Neural progenitor cell (in vitro differentiated cells): ENCODE data around the gene CSNK1G3. TPM values are rescaled to one million over a fixed set of nuclear protein-coding genes. Genes with fewer than 3 reads are reported as not detected.

Experiments used
- DNase-seq: peaks from one replicate; pipeline ENCODE4 v3.0.0-alpha.2; 2016; ENCODE audit warnings: low spot score
- H2AFZ ChIP-seq: fragments of 200-600 bp; sonication (generic); replicated peaks from 2 replicates; pipeline ENCODE4 v1.6.1; 2016; ENCODE audit warnings: antibody characterized with exemption
- H3F3A ChIP-seq: fragments of 200-600 bp; sonication (generic); 2 replicates; pipeline ENCODE4 v1.6.1; 2016; ENCODE audit warnings: antibody characterized with exemption, low read depth
- H3K27ac ChIP-seq: fragments of 200-600 bp; sonication (generic); 2 replicates; pipeline ENCODE4 v1.5.1; 2016; ENCODE audit warnings: mild to moderate bottlenecking
- H3K27me3 ChIP-seq: fragments of 200-600 bp; sonication (generic); 2 replicates; pipeline ENCODE4 v1.6.1; 2016; ENCODE audit warnings: mild to moderate bottlenecking, moderate library complexity
- H3K36me3 ChIP-seq: fragments of 200-600 bp; sonication (generic); 2 replicates; pipeline ENCODE4 v1.5.1; 2016
- H3K4me1 ChIP-seq: fragments of 200-600 bp; sonication (generic); 2 replicates; pipeline ENCODE4 v1.6.1; 2016; ENCODE audit warnings: mixed run types
- H3K4me2 ChIP-seq: fragments of 200-600 bp; sonication (generic); 2 replicates; pipeline ENCODE4 v1.6.1; 2016
- H3K4me3 ChIP-seq: fragments of 200-600 bp; sonication (generic); 2 replicates; pipeline ENCODE4 v1.5.1; 2016
- H3K79me2 ChIP-seq: fragments of 200-600 bp; sonication (generic); 2 replicates; pipeline ENCODE4 v1.6.1; 2016; ENCODE audit warnings: low read depth
- H3K9ac ChIP-seq: fragments of 200-600 bp; sonication (generic); 2 replicates; pipeline ENCODE4 v1.6.1; 2016
- H3K9me3 ChIP-seq: fragments of 200-600 bp; sonication (generic); 2 replicates; pipeline ENCODE4 v1.5.1; 2016; ENCODE audit warnings: low read depth
- H4K20me1 ChIP-seq: fragments of 200-600 bp; sonication (generic); 2 replicates; pipeline ENCODE4 v1.6.1; 2016; ENCODE audit warnings: low read depth
- H3K27ac Mint-ChIP-seq: 3 replicates; pipeline ENCODE4 v1.8.0; 2021; ENCODE audit warnings: mixed read lengths
- H3K27me3 Mint-ChIP-seq: 2 replicates; pipeline ENCODE4 v1.8.0; 2022; ENCODE audit warnings: low read depth, mild to moderate bottlenecking, inconsistent platforms, moderate library complexity, mixed read lengths; ENCODE audit not compliant: insufficient read depth
- H3K36me3 Mint-ChIP-seq: 3 replicates; pipeline ENCODE4 v1.8.0; 2021; ENCODE audit warnings: mixed read lengths
- H3K4me1 Mint-ChIP-seq: 3 replicates; pipeline ENCODE4 v1.8.0; 2021; ENCODE audit warnings: mixed read lengths
- H3K4me3 Mint-ChIP-seq: 3 replicates; pipeline ENCODE4 v1.8.0; 2021; ENCODE audit warnings: mild to moderate bottlenecking, moderate library complexity, mixed read lengths
- H3K9me3 Mint-ChIP-seq: 3 replicates; pipeline ENCODE4 v1.8.0; 2020; ENCODE audit warnings: mixed read lengths
- EZH2 ChIP-seq: fragments of 200-600 bp; sonication (generic); IDR thresholded peaks from 2 replicates; pipeline ENCODE4 v1.6.1; 2017; ENCODE audit warnings: antibody characterized with exemption, mild to moderate bottlenecking, moderate library complexity
- EZH2phosphoT487 ChIP-seq: fragments of 200-600 bp; sonication (generic); IDR thresholded peaks from 2 replicates; pipeline ENCODE4 v1.6.1; 2017; ENCODE audit warnings: antibody characterized with exemption
- total RNA-seq: library from RNA; depleted of rRNA; stranded (reverse); fragments of >200 nt; gene quantifications from 2 replicates; pipeline ENCODE4 v1.2.3, GENCODE V29; 2015; ENCODE audit warnings: low replicate concordance
- TF ChIP-seq, protein P1 (sequence below): fragments of 200-600 bp; sonication (generic); IDR thresholded peaks from 2 replicates; pipeline ENCODE4 v1.5.1; 2017; ENCODE audit warnings: antibody characterized with exemption, mild to moderate bottlenecking

The CSNK1G3 gene
- total RNA-seq, 1 donor from 2014 or later: 96.7 TPM

DNA sequence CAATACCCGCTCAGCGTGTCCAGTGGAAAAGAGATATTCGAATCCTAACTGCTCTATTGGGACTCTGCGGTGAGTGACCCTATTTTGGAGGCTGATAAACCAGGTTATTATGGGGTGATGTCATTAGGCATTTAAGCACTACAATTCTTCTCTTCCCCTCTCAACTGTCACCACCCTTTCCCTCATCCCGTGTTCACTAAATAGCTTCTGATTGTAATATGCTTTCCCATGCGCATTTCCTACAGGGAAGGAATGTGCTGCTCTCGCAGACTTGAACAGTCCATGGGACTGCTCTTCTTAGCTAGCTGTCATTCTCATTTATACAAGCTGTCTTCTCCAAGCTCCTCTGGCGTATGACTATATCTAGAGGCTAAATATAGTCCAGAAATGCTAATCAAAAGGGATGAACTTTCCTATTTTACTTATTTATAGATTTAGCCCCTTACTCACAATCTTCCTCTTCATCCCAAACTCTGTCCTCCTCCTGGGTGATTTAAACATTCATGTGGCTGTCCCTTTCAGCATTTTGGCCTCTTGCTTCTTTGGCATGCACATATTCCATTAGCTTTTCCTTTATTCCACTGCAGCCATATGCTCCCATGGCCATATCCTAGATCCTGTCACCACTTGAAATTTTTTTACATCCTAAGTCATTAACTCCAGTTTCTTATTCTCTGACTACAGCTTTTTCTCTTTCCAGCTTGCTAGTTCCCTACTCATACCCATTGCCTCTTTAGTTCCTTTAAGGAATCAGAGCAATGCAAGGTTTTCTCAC lies 39.6 kb upstream of the CSNK1G3 start:
- Histone ChIP-seq H3K4me1 (no peaks in the 10 kb centered on the region), H3K4me3 (no peak overlapping the region), H3K27ac (no peak overlapping the region), H3K27me3 (peaks cover 8% of the 10 kb centered on the region), H3K36me3 (no peaks in the 10 kb centered on the region), H3K4me2 (no peak overlapping the region), H3F3A (no peaks in the 10 kb centered on the region), H3K79me2 (no peaks in the 10 kb centered on the region), H4K20me1 (no peaks in the 10 kb centered on the region), H3K9ac (no peak overlapping the region), H2AFZ (no peak overlapping the region), H3K9me3 (no peaks in the 10 kb centered on the region)
- no peaks in the 10 kb centered on the region for H3K36me3 Mint-ChIP-seq
- peaks cover 2% of the 10 kb centered on the region for H3K27me3 Mint-ChIP-seq
- DNase-seq: no peak
- H3K4me1 Mint-ChIP-seq: peaks cover 5% of the 10 kb centered on the region
- no peaks in the 10 kb centered on the region for H3K9me3 Mint-ChIP-seq
- TF ChIP-seq, protein P1, sequence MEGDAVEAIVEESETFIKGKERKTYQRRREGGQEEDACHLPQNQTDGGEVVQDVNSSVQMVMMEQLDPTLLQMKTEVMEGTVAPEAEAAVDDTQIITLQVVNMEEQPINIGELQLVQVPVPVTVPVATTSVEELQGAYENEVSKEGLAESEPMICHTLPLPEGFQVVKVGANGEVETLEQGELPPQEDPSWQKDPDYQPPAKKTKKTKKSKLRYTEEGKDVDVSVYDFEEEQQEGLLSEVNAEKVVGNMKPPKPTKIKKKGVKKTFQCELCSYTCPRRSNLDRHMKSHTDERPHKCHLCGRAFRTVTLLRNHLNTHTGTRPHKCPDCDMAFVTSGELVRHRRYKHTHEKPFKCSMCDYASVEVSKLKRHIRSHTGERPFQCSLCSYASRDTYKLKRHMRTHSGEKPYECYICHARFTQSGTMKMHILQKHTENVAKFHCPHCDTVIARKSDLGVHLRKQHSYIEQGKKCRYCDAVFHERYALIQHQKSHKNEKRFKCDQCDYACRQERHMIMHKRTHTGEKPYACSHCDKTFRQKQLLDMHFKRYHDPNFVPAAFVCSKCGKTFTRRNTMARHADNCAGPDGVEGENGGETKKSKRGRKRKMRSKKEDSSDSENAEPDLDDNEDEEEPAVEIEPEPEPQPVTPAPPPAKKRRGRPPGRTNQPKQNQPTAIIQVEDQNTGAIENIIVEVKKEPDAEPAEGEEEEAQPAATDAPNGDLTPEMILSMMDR: no peak
- TF ChIP-seq EZH2phosphoT487: no peak
- no peak overlapping the region for H3K4me3 Mint-ChIP-seq
- no peak overlapping the region for H3K27ac Mint-ChIP-seq

DNA sequence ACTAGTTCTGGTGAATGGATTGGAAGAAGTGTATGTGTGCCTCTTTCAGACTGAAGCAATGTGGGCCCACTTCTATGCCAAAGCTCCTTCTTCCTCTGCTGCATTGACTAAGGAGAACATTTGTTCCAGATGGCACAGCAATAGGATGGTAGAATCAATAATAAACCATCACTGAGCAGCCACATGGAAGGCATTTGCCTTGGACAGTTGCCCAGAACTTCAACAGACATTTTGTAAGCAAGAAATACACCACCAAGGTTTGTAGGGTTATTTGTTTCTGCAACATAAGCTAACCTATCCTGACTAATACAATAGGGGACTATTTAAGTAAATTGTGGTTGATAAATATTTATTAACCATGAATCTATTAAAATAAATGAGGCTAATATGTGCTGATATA lies 37.7 kb upstream of the CSNK1G3 start:
- no peak overlapping the region for H3K9ac ChIP-seq
- no peak overlapping the region for H3K27ac Mint-ChIP-seq
- H3K4me1 ChIP-seq: no peaks in the 10 kb centered on the region
- no peak overlapping the region for H3K4me3 Mint-ChIP-seq
- no peaks in the 10 kb centered on the region for H4K20me1 ChIP-seq
- no peak for DNase-seq
- H3K27me3 Mint-ChIP-seq: no peaks in the 10 kb centered on the region
- no peak overlapping the region for H3K4me2 ChIP-seq
- H3K9me3 ChIP-seq: no peaks in the 10 kb centered on the region
- peaks cover 7% of the 10 kb centered on the region for H3K27me3 ChIP-seq
- H3K36me3 ChIP-seq: no peaks in the 10 kb centered on the region
- H3K4me1 Mint-ChIP-seq: peaks cover 5% of the 10 kb centered on the region
- H3K36me3 Mint-ChIP-seq: no peaks in the 10 kb centered on the region
- no peak overlapping the region for H2AFZ ChIP-seq
- no peaks in the 10 kb centered on the region for H3K9me3 Mint-ChIP-seq
- H3K79me2 ChIP-seq: no peaks in the 10 kb centered on the region
- TF ChIP-seq EZH2phosphoT487 (no peak), EZH2 (no peak)
- TF ChIP-seq, protein P1: no peak
- H3F3A ChIP-seq: no peaks in the 10 kb centered on the region
- no peak overlapping the region for H3K27ac ChIP-seq
- H3K4me3 ChIP-seq: no peak overlapping the region

DNA sequence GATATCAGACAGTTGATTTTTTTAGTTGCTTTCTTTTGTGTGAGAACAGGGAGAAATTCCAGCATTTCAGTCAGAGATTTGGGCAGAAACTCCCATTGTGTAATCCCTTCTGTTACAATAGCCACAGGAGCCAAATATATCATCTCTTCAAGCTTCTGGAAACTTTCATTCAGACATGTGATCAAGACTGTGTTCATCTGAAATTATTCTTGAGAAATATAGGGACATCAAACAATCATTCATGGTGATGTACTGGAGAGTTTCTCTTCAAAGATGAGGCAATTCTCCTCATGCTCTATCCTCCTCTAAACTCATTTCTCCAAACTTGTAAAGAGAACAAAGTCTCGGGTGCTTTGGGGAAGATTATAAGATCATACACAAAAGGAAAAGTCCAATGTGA lies 35.2 kb upstream of the CSNK1G3 start:
- Histone ChIP-seq H3F3A (no peaks in the 10 kb centered on the region), H3K9ac (no peak overlapping the region), H4K20me1 (no peaks in the 10 kb centered on the region), H3K27me3 (no peaks in the 10 kb centered on the region), H3K4me1 (no peaks in the 10 kb centered on the region), H3K27ac (no peak overlapping the region), H2AFZ (no peak overlapping the region), H3K36me3 (no peaks in the 10 kb centered on the region), H3K9me3 (no peaks in the 10 kb centered on the region), H3K79me2 (no peaks in the 10 kb centered on the region), H3K4me3 (no peak overlapping the region), H3K4me2 (no peak overlapping the region)
- Mint-ChIP-seq H3K4me1 (peaks cover 5% of the 10 kb centered on the region), H3K4me3 (no peak overlapping the region), H3K27me3 (no peaks in the 10 kb centered on the region), H3K36me3 (no peaks in the 10 kb centered on the region), H3K9me3 (no peaks in the 10 kb centered on the region), H3K27ac (no peak overlapping the region)
- TF ChIP-seq EZH2phosphoT487 (no peak), EZH2 (no peak)
- TF ChIP-seq, protein P1: no peak
- no peak for DNase-seq
